ENCODE data around the gene WDCP.
"Not testable (repeated sequence)": the region's sequence is repeated elsewhere in the genome, so short reads cannot be mapped to it uniquely, and the experiment has no call there.

Gene WDCP

DNA sequence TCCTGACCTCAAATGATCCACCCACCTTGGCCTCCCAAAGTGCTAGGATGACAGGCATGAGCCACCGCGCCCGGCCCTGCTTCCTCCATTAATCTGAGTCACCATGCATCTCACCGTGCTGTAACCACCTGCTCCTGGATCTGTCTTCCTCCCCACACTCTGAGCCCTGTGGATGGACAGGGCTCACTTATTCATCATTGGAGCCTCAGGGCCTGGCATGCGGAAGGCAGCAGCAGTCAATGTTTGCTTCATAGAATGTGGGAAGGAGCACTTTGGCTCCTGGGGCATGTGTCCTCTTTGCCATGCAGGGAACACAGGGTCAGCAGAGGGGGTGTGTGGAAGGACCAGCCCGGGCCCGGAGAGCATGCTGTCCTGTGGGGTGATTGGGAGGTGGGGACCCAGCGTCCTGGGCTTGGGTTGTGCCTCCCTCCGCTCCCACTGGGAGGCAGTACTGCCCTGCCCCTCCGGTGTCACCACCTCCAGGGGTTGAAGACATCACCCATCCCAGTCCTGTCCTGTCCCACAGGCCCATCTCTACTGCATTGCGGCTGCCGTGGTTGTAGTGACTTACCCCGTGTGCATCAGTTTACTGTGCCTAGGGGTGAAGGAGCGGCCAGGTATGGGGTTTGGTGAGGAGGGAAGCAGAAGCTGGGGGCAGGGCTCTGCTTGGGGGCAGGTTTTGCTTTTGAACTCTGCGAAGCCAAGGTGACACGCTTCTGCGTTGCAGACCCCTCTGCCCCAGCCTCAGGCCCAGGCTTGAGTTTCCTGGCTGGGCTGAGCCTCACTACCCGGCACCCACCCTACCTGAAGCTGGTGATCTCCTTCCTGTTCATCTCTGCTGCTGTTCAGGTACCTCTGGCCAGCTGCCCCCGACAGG is 25.8 kb downstream of the WDCP start:
- DNase-seq = peak; percentile 9

DNA sequence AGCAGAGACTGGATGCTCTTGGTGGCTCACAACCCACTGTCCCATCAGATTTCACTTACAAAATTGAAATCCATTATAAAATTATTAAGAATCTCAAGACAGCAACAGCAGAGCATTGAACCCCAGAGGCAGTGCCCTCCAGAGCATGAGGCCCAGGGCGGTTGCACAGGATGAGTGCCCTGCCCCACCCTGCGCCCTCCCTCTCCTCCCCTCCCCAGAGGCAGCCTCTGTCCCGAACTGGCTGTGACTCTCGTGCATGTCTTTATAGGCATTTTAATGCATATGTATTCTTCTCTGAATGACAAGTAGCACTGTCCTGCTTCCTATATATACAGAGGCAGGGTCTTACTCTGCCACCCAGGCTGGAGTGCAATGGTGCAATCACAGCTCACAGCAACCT is 26.9 kb downstream of the WDCP start:
- no peak for DNase-seq

GRCh38 chr2:24019729-24020128 is 27.5 kb downstream of the WDCP start:
- DNase-seq = no peak

GRCh38 chr2:24018241-24018640 is 28.9 kb downstream of the WDCP start:
- no peak for DNase-seq

DNA sequence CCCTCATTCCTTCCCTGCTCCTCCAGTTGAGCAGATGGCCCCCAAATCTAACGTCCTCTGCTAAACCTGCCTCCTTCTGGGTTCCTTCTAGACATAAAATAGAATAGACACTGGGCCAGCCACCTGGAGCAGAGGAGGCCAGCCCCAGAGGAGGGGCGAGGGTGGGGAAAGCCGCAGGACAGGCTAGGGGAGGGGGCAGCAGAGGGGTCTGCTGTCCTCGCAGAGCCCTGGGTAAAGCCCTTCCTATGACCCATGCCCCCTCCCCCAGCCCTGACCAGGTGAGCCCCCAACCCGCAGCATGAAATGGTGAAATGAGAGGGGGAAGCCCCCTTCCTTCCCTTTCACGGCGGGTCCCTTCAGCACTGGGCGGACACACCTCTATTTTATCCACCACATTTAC is 29.5 kb downstream of the WDCP start:
- no peak for DNase-seq

DNA sequence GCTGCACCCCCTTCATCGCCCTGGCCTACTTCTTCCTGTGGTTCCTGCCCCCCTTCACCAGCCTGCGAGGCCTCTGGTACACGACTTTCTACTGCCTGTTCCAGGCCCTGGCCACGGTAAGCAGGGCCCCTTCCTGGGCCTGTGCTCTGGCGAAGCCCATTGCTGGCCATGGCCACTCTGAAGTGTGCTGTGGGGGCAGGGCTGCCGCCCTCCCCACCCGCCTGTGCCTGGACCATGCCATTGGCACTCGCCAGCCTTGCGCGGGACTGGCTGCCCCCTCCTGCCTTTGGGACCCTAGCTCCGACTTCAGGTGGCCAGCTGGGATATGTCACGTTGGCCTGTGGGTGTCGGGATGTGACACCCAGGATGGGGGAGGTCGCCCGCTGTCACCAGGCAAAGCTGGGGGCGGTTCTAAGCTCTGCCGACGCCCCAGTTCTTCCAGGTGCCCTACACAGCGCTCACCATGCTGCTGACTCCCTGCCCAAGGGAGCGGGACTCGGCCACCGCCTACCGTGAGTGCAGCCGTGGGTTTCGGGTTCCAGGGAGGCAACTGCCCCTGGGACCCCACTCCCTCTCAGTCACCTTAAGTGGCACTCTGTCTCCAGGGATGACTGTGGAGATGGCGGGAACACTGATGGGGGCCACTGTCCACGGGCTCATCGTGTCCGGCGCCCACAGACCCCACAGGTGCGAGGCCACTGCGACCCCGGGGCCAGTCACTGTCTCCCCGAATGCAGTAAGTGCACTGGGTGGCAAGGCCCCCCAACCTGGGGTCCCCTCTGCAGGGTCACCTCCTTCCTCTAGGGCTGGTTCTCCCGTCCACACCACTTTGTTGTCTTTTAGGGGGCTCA is 30.1 kb downstream of the WDCP start:
- DNase-seq = no peak

GRCh38 chr2:24016376-24016761 is 30.8 kb downstream of the WDCP start:
- no peak for DNase-seq

- DNase-seq = no peak
These were observed 31.4 kb downstream of the WDCP start for GRCh38 chr2:24015562-24016375.

DNA sequence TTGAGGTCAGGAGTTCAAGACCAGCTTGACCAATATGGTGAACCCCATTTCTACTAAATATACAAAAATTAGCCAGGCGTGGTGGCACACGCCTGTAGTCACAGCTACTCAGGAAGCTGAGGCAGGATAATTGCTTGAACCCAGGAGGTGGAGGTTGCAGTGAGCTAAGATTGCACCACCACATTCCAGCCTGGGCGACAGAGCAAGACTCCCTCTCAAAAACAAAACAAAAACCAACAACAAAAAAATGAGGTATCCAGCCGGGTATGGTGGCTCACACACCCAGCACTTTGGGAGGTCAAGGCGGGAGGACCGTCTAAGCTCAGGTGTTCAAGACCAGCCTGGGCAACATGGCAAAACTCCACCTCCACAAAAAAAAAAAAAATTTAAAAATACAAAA is 32.3 kb downstream of the WDCP start:
- not testable (repeated sequence) for DNase-seq

GRCh38 chr2:24012521-24013188 is 34.5 kb downstream of the WDCP start:
- DNase-seq = peak; percentile 19

- no peak for DNase-seq
These were observed 35.7 kb downstream of the WDCP start for GRCh38 chr2:24011250-24012104.

GRCh38 chr2:24010477-24011249 is 36.5 kb downstream of the WDCP start:
- no peak for DNase-seq

DNA sequence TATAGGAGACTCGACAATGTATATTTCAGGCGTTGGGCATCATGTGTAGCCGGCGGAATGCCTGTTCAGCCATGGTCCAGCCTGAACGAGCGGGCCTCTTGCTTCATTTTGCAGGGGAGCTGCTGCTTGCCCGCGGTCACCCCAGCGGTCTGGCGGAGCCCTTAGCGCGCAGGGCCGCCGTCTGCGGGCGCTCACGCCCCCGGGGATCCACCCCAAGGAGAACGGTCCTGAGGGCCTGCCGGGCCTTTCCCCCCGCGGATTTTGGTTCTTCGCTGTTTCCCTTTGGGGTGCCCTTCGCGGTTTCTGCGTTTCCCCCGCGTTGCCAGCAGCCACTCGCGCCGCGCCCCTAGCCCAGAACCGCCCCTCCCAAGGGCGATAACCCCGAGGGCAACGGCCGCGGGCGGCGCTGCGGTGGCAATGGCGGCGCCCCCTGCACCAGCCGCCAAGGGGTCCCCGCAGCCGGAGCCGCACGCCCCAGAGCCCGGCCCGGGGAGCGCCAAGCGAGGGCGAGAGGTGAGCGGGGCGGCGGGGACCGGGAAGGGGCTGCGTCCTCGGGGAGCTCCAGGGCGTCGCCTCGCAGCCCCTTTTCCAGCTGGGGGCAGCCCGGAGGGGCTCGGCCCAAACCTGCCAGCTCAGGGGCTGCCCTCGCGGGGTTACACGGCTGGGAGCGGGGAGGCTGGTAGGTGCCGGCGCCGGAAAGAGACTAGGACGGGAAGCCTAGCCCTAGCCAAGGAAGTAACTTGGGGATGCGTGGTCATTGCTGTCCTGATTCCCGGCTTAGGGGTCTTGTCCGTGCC is 37.3 kb downstream of the WDCP start, which contains the start of gene MFSD2B:
TSS of gene MFSD2B (plus strand) at position 406 of the 797 bp plus-strand sequence. CDS start at position 418, 12 bp downstream.
- peak; percentile 1 for DNase-seq

DNA sequence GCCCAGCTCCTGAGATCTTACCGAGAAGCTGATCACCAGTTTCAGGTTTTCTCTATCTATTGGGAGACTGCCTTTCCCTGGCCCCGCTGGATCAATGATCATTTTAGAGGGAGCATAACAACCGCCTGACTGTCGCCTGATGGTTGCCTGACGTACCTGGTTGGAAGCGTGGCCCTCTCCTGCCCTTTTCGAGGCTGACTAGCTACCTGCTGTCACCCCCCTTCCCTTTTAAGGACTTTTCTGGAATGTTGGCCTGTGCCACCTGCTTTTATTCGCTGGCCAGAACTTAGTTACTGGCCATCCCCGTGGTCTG is 37.9 kb downstream of the WDCP start:
- no peak for DNase-seq

DNA sequence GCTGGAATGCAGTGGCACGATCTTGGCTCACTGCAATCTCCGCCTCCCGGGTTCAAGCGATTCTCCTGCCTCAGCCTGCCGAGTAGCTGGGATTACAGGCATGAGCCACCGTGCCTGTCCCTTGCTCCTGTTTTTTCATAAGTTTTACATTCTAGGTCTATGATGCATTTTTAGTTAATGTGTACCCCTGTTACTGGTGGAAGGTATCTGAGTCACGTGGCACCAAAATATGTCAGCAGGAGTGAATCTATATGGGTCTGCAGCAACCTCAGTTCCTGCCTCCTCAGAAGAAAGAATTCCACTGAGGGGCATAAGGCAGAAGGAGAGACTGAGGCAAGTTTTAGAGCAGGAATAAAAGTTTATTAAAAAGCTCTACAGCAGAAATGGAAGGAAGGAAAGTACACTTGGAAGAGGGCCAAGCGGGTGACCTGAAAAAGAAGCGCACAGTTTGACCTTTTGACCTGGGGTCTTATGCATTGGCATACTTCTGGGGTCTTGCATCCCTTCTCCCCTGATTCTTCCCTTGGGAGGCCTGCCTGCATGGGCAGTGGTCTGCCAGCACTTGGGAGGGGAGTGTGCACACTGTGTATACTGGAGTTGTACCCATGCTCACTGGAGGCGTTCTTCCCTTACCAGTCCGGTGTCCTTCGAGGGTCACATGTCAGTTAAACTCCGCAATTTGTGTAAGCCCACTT is 38.4 kb downstream of the WDCP start:
- DNase-seq = no peak

DNA sequence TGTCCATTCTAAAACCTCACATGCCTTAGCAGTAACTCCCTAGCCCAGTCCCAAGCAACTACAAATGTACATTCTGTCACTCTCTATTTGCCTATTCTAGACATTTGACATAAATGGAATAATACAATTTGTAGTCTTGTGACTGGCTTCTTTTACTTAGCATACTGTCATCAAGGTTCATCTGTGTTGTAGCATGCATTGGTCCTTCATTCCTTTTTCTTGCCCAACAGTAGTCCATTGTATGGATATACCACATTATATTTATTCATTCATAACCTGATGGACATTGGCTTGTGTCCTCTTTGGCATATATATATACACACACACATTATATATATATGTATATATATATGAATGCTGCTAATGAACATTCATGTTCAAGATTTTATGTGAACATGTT is 39.5 kb downstream of the WDCP start:
- no peak for DNase-seq

DNA sequence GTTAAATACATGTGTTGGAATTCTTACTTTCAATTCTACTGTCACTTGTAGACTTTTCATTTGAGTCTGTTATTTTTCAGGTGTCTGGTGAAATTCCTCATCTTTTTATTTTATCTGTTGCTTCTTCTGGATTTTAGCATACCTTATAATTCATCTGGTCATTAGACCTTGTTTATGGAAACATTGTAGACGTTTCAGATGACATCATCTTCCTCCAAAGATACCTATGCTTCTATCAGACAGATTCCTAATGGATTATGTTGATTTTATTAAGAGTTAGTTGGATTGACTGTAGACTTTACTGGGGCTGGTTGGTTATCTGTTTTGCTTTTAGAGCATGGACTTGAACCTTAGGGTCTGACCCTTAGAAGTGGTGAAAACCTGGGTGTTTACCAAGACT is 52.6 kb downstream of the WDCP start:
- DNase-seq = no peak

DNA sequence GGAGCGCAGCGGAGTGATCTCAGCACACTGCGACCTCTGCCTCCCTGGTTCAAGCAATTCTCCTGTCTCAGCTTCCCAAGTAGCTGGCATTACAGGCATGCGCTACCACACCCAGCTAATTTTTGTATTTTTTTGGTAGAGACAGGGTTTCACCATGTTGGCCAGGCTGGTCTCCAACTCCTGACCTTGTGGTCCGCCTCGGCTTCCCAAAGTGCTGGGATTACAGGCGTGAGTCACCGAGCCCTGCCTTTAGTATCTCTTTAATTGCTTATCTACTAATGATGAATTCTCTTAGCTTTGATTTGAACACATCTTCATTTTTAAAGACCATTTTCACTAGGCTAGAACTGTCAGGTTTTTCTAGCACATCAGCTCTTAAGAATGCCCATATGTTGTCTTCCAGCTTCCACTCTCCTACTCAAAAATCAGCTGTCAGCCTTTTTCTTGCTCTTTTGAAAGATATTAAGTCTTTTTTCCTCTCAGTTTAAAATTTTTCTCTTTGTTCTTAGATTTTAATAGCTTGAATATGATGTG is 53.4 kb downstream of the WDCP start:
- no peak for DNase-seq

- no peak for DNase-seq
These were observed 54.3 kb downstream of the WDCP start for GRCh38 chr2:23992931-23993330.
